Measurements from ENCODE around the gene VPS18.

The VPS18 gene

DNA sequence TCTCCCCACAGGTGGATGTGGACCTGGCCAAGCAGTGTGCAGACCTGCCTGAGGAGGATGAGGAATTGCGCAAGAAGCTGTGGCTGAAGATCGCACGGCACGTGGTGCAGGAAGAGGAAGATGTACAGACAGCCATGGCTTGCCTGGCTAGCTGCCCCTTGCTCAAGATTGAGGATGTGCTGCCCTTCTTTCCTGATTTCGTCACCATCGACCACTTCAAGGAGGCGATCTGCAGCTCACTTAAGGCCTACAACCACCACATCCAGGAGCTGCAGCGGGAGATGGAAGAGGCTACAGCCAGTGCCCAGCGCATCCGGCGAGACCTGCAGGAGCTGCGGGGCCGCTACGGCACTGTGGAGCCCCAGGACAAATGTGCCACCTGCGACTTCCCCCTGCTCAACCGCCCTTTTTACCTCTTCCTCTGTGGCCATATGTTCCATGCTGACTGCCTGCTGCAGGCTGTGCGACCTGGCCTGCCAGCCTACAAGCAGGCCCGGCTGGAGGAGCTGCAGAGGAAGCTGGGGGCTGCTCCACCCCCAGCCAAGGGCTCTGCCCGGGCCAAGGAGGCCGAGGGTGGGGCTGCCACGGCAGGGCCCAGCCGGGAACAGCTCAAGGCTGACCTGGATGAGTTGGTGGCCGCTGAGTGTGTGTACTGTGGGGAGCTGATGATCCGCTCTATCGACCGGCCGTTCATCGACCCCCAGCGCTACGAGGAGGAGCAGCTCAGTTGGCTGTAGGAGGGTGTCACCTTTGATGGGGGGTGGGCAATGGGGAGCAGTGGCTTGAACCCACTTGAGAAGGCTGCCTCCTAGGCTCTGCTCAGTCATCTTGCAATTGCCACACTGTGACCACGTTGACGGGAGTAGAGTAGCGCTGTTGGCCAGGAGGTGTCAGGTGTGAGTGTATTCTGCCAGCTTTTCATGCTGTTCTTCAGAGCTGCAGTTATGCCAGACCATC lies 8.6 kb downstream of the VPS18 start:
- H3K14ac ChIP-seq (ENCODE audit: low read length), result no peak overlapping the region
- no peak overlapping the region for H3K9ac ChIP-seq (ENCODE audit: low read length)
- H4K8ac ChIP-seq (ENCODE audit: low read depth, low read length), result no peak overlapping the region
- H2BK120ac ChIP-seq (ENCODE audit: insufficient read depth, low read length, poor library complexity), result no peak overlapping the region
- H2BK5ac ChIP-seq (ENCODE audit: low read depth, low read length, poor library complexity), result no peak overlapping the region
- H3K23ac ChIP-seq (ENCODE audit: low read length), result no peak overlapping the region
- H3K4ac ChIP-seq (ENCODE audit: low read depth, low read length), result no peak overlapping the region
- H3K4me3 ChIP-seq (ENCODE audit: low read depth, low read length), result no peak overlapping the region
- H3K4me2 ChIP-seq (ENCODE audit: low read length), result no peak overlapping the region
- H3K36me3 ChIP-seq (ENCODE audit: control insufficient read depth in 1 of 2, insufficient read depth in 2 of 2, low read length in 2 of 2), result peaks cover 50 to 57% of the 10 kb centered on the region in 2 experiments
- no peak overlapping the region for H2AFZ ChIP-seq (ENCODE audit: insufficient read depth, low read length, poor library complexity)
- peaks cover 5% of the 10 kb centered on the region for H3K9me3 ChIP-seq (ENCODE audit: insufficient read depth, low read depth, low read length)
- no CpG with 5 or more reads among the region's 33 CpGs for WGBS (ENCODE audit: extremely low coverage, insufficient coverage, insufficient read length)
- H3K79me2 ChIP-seq (ENCODE audit: control insufficient read depth, insufficient read depth, low read length, poor library complexity), result no peaks in the 10 kb centered on the region
- no peak overlapping the region for H3K27ac ChIP-seq (ENCODE audit: low read depth, low read length)
- H3K79me1 ChIP-seq (ENCODE audit: low read length), result peaks cover 4% of the 10 kb centered on the region
- H3K4me1 ChIP-seq (ENCODE audit: control insufficient read depth in 1 of 2, insufficient read depth in 2 of 2, low read length in 2 of 2), result peaks cover 4% of the 10 kb centered on the region in 2 experiments
- H4K12ac ChIP-seq (ENCODE audit: low read depth, low read length), result no peak overlapping the region
- H3K18ac ChIP-seq (ENCODE audit: low read length), result no peak overlapping the region
- H2AK5ac ChIP-seq (ENCODE audit: low read length), result no peak overlapping the region
- no peak overlapping the region for H4K91ac ChIP-seq (ENCODE audit: low read depth, low read length)
- DNase-seq, result peak; percentile 31 to 48
- no peaks in the 10 kb centered on the region for H3K27me3 ChIP-seq (ENCODE audit: insufficient read depth, low read length)
- H2BK12ac ChIP-seq (ENCODE audit: low read length), result no peak overlapping the region

DNA sequence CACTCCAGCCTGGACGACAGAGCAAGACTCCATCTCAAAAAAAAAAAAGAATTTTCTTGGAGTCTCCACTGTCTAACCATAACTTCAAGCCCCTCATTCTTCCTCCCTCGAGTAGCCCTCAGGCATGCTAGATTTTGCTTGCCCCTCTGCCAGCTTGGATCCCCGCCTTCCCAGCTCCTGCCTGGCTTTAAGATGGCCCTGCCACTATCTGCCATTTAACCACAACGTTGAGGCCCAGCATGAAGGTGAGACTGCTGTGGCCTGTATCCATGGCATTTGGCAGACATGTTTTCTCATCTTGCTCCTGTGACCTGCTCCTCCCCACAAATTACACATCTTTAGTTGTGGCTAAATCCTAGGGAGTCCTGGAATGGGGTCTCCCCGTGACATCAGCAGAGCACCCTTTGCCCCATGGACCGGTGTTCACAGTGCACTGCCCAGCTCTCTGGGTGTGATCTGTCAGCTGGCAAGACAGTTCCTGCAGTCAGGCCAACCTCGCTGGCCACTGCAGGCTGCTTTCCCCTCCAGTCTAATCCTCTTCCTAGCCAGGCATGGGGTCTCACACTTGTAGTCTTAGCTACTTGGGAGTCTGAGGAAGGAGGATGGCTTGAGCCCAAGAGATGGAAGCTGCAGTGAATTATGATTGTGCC lies 10.4 kb downstream of the VPS18 start:
- H3K14ac ChIP-seq (ENCODE audit: low read length), result no peak overlapping the region
- H3K27ac ChIP-seq (ENCODE audit: low read depth, low read length), result no peak overlapping the region
- H4K91ac ChIP-seq (ENCODE audit: low read depth, low read length), result no peak overlapping the region
- peaks cover 4% of the 10 kb centered on the region in 2 experiments for H3K4me1 ChIP-seq (ENCODE audit: control insufficient read depth in 1 of 2, insufficient read depth in 2 of 2, low read length in 2 of 2)
- H3K9me3 ChIP-seq (ENCODE audit: insufficient read depth, low read depth, low read length), result peaks cover 3% of the 10 kb centered on the region
- H3K4ac ChIP-seq (ENCODE audit: low read depth, low read length), result no peak overlapping the region
- no peak overlapping the region for H2AK5ac ChIP-seq (ENCODE audit: low read length)
- H3K9ac ChIP-seq (ENCODE audit: low read length), result no peak overlapping the region
- H3K18ac ChIP-seq (ENCODE audit: low read length), result no peak overlapping the region
- H3K36me3 ChIP-seq (ENCODE audit: control insufficient read depth in 1 of 2, insufficient read depth in 2 of 2, low read length in 2 of 2), result peaks cover 38 to 43% of the 10 kb centered on the region in 2 experiments
- no peak overlapping the region for H3K4me2 ChIP-seq (ENCODE audit: low read length)
- DNase-seq, result no peak
- H2BK12ac ChIP-seq (ENCODE audit: low read length), result no peak overlapping the region
- H3K79me2 ChIP-seq (ENCODE audit: control insufficient read depth, insufficient read depth, low read length, poor library complexity), result no peaks in the 10 kb centered on the region
- H3K27me3 ChIP-seq (ENCODE audit: insufficient read depth, low read length), result no peaks in the 10 kb centered on the region
- no CpG with 5 or more reads among the region's 7 CpGs for WGBS (ENCODE audit: extremely low coverage, insufficient coverage, insufficient read length)
- H2AFZ ChIP-seq (ENCODE audit: insufficient read depth, low read length, poor library complexity), result no peak overlapping the region
- no peak overlapping the region for H3K4me3 ChIP-seq (ENCODE audit: low read depth, low read length)
- no peak overlapping the region for H4K12ac ChIP-seq (ENCODE audit: low read depth, low read length)
- H4K8ac ChIP-seq (ENCODE audit: low read depth, low read length), result no peak overlapping the region
- no peak overlapping the region for H3K23ac ChIP-seq (ENCODE audit: low read length)
- no peak overlapping the region for H2BK5ac ChIP-seq (ENCODE audit: low read depth, low read length, poor library complexity)
- H2BK120ac ChIP-seq (ENCODE audit: insufficient read depth, low read length, poor library complexity), result no peak overlapping the region
- H3K79me1 ChIP-seq (ENCODE audit: low read length), result peaks cover 4% of the 10 kb centered on the region

DNA sequence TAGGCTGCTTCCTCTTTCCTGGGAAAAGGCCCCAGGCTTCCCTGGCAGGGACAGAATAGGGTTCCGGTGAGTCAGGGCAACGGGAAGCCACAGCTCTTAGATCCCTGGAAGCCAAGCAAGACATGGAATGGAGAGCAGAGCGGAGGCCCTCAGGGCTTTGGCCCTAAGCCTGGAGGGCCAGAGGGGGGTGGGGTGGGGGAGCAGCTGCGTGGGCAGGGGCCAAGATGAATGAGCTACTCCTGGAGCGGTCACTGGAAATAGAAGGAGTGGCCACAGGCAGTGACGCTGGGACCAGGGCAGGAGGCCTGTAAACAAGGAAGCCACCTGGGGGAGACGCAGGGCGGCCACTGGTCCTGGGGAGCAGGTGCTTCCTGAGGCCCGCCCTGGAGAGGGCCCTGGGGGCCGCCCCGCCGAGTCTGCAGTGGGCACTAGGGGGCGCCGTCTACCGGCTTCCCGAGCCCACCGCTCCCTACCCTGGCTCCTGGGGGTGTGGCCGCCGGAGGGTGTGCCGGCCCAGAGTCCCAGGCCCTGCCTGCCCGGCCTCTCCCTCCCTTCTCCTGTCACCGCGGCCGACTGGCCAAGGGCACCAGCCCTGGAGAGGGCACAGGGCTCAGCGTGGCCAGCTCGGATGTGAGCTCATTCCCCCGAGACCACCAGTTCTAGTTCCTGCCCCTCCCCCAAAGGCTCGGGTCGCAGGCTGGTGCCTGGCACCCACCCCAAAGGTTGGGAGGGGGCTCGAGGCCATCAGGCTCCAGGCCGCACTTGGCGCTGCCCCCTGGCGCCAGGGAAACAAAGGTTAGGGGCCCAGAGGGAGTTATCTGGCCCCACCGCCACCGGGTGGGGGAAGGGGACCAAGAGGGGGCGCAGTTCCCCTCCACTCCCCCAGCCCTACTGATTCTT lies 12.1 kb downstream of the VPS18 start:
- Histone ChIP-seq H3K27me3 (ENCODE audit: insufficient read depth, low read length) (no peaks in the 10 kb centered on the region), H3K18ac (ENCODE audit: low read length) (peak overlapping the region; percentile 42), H3K79me2 (ENCODE audit: control insufficient read depth, insufficient read depth, low read length, poor library complexity) (no peaks in the 10 kb centered on the region), H3K4me3 (ENCODE audit: low read depth, low read length) (peak overlapping the region; percentile 66), H3K4ac (ENCODE audit: low read depth, low read length) (no peak overlapping the region), H3K14ac (ENCODE audit: low read length) (peak overlapping the region; percentile 16), H3K9me3 (ENCODE audit: insufficient read depth, low read depth, low read length) (no peaks in the 10 kb centered on the region), H4K12ac (ENCODE audit: low read depth, low read length) (no peak overlapping the region), H4K8ac (ENCODE audit: low read depth, low read length) (peak overlapping the region; percentile 62), H2AK5ac (ENCODE audit: low read length) (peak overlapping the region; percentile 11), H2BK120ac (ENCODE audit: insufficient read depth, low read length, poor library complexity) (peak overlapping the region; percentile 29), H3K79me1 (ENCODE audit: low read length) (peaks cover 4% of the 10 kb centered on the region), H3K36me3 (ENCODE audit: control insufficient read depth in 1 of 2, insufficient read depth in 2 of 2, low read length in 2 of 2) (peaks cover 22 to 27% of the 10 kb centered on the region in 2 experiments), H3K4me1 (ENCODE audit: control insufficient read depth in 1 of 2, insufficient read depth in 2 of 2, low read length in 2 of 2) (peaks cover 4 to 6% of the 10 kb centered on the region in 2 experiments), H2BK12ac (ENCODE audit: low read length) (peak overlapping the region; percentile 19), H3K27ac (ENCODE audit: low read depth, low read length) (peak overlapping the region; percentile 3), H2AFZ (ENCODE audit: insufficient read depth, low read length, poor library complexity) (peak overlapping the region; percentile 14), H3K4me2 (ENCODE audit: low read length) (peak overlapping the region; percentile 93), H4K91ac (ENCODE audit: low read depth, low read length) (peak overlapping the region; percentile 17), H3K9ac (ENCODE audit: low read length) (no peak overlapping the region), H3K23ac (ENCODE audit: low read length) (no peak overlapping the region), H2BK5ac (ENCODE audit: low read depth, low read length, poor library complexity) (no peak overlapping the region)
- no CpG with 5 or more reads among the region's 36 CpGs for WGBS (ENCODE audit: extremely low coverage, insufficient coverage, insufficient read length)
- DNase-seq, result peak; percentile 89 to 93
